Activated CD4-positive, alpha-beta memory T cell treated with anti-CD3 and anti-CD28 coated beads for 36 hours (primary cell): Measurements from ENCODE around the gene PPP1R12C. TPM values are rescaled to one million over a fixed set of nuclear protein-coding genes. Genes with fewer than 3 reads are reported as not detected.

Source experiments
- CTCF ChIA-PET: fragments of 350-600 bp; sonication (Branson Sonifier 250); formaldehyde crosslinking; loops from one replicate; lab custom pipeline; 2021; ENCODE audit warnings: antibody characterized with exemption, inconsistent platforms; lab: Charles Lee
- POLR2A ChIA-PET: fragments of 350-600 bp; sonication (Branson Sonifier 250); formaldehyde crosslinking; loops from one replicate; lab custom pipeline; 2021; ENCODE audit warnings: antibody characterized with exemption; lab: Charles Lee
- DNase-seq: peaks from one replicate; pipeline ENCODE4 v3.0.0-alpha.2; 2020
- H3K27ac Mint-ChIP-seq: one replicate; pipeline ENCODE4 v1.8.0; 2021; ENCODE audit warnings: mixed read lengths
- H3K27me3 Mint-ChIP-seq: one replicate; pipeline ENCODE4 v1.8.0; 2021; ENCODE audit warnings: mixed read lengths
- H3K36me3 Mint-ChIP-seq: one replicate; pipeline ENCODE4 v1.8.0; 2021; ENCODE audit warnings: mixed read lengths
- H3K4me1 Mint-ChIP-seq: one replicate; pipeline ENCODE4 v1.8.0; 2021; ENCODE audit warnings: low read depth, mixed read lengths
- H3K4me3 Mint-ChIP-seq: one replicate; pipeline ENCODE4 v1.8.0; 2021; ENCODE audit warnings: mild to moderate bottlenecking, mixed read lengths
- H3K9me3 Mint-ChIP-seq: one replicate; pipeline ENCODE4 v1.8.0; 2021; ENCODE audit warnings: mixed read lengths
- intact Hi-C: fragments of 100-400 bp; cut with micrococcal nuclease; formaldehyde crosslinking; loops from one replicate; pipeline ENCODE4 v1.15.1; 2023
- total RNA-seq, 2 experiments: library from RNA; stranded (reverse); gene quantifications; one replicate each; pipeline ENCODE4 v1.2.3, GENCODE V29; 2021

Gene PPP1R12C
- 10 to 100 TPM; 62.7 to 73.2 TPM for total RNA-seq

DNA sequence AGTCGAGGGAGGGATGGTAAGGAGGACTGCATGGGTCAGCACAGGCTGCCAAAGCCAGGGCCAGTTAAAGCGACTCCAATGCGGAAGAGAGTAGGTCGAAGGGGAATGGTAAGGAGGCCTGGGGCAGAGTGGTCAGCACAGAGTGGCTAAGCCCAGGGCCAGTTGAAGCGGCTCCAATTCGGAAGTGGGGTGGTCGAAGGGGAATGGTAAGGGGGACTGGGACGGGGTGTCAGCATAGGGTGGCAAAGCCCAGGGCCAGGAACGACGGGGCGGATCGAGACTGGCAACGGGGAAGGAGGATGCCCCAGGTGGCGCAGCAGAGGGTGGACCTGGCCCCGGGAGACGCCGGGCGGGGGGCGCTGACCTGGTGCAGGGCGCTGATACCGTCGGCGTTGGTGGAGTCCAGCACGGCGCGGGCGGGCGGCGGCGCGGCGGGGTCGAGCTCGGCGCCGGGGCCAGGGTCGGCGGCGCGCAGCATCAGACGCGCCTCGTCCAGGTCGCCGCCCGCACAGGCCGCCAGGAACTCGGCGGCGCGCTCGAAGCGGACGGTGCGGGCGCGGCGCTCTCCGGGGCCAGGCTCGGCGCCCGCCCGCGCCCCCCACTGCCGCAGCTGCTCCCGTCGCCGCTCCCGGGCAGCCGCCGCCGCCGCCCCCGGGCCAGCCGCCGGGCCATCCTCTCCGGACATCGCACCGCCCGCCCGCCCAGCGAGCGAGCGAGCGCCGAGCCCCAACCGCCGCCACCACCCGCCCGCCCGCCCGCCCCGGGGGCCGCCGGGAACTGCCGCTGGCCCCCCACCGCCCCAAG lies at the start of gene PPP1R12C:
TSS of gene PPP1R12C (minus strand) at position 779 of the 804 bp plus-strand sequence. CDS start at position 685, 94 bp downstream.
- ChIA-PET CTCF (interaction anchor here (0.6 to 2.0 kb wide), 9 partner anchors 17 to 1544 kb away, joined by 3 to 5 read pairs (median 3); no protein-coding TSS in a partner anchor), POLR2A (interaction anchor here (0.5 to 1.5 kb wide), 4 partner anchors 12 to 290 kb away, joined by 3 to 7 read pairs (median 3); partner anchors contain the start of genes PPP6R1 and UBE2S)
- Mint-ChIP-seq H3K9me3 (no peaks in the 10 kb centered on the region), H3K27ac (peak within 1 kb of the TSS; percentile 89), H3K4me1 (peaks cover 30% of the 10 kb centered on the region), H3K36me3 (peaks cover 10% of the 10 kb centered on the region), H3K4me3 (peak within 1 kb of the TSS; percentile 97), H3K27me3 (no peaks in the 10 kb centered on the region)
- DNase-seq: peak; percentile 35
- intact Hi-C loops: loop anchor here (1.0 to 2.0 kb wide), 5 partner anchors 36 to 538 kb away; partner anchors contain the start of genes PPP6R1 and U2AF2

DNA sequence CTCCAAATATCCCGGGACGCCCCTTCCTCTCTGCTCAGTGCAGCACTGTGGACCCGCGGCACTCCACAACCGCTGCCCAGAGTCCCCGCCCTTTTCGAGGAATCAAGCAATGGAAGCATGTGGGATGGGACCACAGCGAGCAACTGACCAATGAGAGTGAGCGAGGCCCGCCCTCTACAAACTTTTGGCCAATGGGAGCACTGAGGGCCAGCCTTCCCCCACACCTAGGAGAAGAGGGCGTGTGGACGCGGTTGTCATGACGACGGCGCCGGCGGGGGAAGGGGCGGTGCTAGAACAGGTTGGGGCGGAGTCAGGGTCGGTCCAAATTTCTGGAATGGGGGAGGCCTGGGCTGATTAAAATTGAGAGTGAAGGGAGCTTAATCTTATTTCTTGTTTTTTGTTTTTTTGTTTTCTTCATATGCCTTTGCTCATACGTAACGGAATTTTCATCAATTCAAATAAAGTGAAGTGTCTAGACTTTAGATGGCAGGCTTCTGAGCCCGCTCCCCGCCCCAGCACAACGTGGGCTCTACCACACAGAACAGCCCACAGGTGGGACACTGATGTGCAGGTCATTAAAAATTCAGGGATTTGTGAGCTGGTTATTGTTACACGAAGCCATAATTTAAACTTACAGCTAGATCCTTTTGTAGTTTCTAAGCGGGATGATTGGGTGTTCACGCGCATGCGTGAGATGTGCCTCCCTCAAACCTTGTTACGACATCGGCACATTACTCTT lies 49.3 kb upstream of the PPP1R12C start, which contains the start of gene DNAAF3:
TSS of gene DNAAF3 (minus strand) at position 84 of the 739 bp plus-strand sequence. CDS start 200 bp downstream, outside the sequence.
- H3K27ac Mint-ChIP-seq: no peak within 1 kb of the TSS
- POLR2A ChIA-PET: no interaction called here
- no peaks in the 10 kb centered on the region for H3K9me3 Mint-ChIP-seq
- DNase-seq: peak; percentile 85
- H3K4me3 Mint-ChIP-seq: peak within 1 kb of the TSS; percentile 61
- H3K4me1 Mint-ChIP-seq: peaks cover 12% of the 10 kb centered on the region
- CTCF ChIA-PET: interaction anchor here (1.0 to 1.6 kb wide), 2 partner anchors 24 to 337 kb away, joined by 3 to 8 read pairs; no protein-coding TSS in a partner anchor
- intact Hi-C loops: no loop called here
- H3K36me3 Mint-ChIP-seq: peaks cover 3% of the 10 kb centered on the region
- H3K27me3 Mint-ChIP-seq: peaks cover 52% of the 10 kb centered on the region

- intact Hi-C loops: no loop called here
- H3K27ac Mint-ChIP-seq: no peak overlapping the region
- peak; percentile 53 for DNase-seq
- H3K4me1 Mint-ChIP-seq: peaks cover 12% of the 10 kb centered on the region
- peaks cover 3% of the 10 kb centered on the region for H3K36me3 Mint-ChIP-seq
- ChIA-PET POLR2A (no interaction called here), CTCF (interaction anchor here (0.5 to 2.4 kb wide), 5 partner anchors 9 to 138 kb away, joined by 3 to 9 read pairs (median 3); partner anchors contain the start of genes PPP1R12C and RDH13)
- H3K4me3 Mint-ChIP-seq: peak overlapping the region; percentile 61
- H3K27me3 Mint-ChIP-seq: peaks cover 48% of the 10 kb centered on the region
- no peaks in the 10 kb centered on the region for H3K9me3 Mint-ChIP-seq
These were observed 48.6 kb upstream of the PPP1R12C start for GRCh38 chr19:55165952-55166529.

GRCh38 chr19:55161571-55162322 lies 44.3 kb upstream of the PPP1R12C start:
- intact Hi-C loops: no loop called here
- no peak overlapping the region for H3K4me3 Mint-ChIP-seq
- DNase-seq: no peak
- H3K9me3 Mint-ChIP-seq: no peaks in the 10 kb centered on the region
- peaks cover 10% of the 10 kb centered on the region for H3K4me1 Mint-ChIP-seq
- H3K27me3 Mint-ChIP-seq: peaks cover 44% of the 10 kb centered on the region
- no peak overlapping the region for H3K27ac Mint-ChIP-seq
- ChIA-PET POLR2A (no interaction called here), CTCF (interaction anchor here (1.0 to 3.5 kb wide), 2 partner anchors 21 to 248 kb away, joined by 3 to 35 read pairs; no protein-coding TSS in a partner anchor)
- peaks cover 3% of the 10 kb centered on the region for H3K36me3 Mint-ChIP-seq

DNA sequence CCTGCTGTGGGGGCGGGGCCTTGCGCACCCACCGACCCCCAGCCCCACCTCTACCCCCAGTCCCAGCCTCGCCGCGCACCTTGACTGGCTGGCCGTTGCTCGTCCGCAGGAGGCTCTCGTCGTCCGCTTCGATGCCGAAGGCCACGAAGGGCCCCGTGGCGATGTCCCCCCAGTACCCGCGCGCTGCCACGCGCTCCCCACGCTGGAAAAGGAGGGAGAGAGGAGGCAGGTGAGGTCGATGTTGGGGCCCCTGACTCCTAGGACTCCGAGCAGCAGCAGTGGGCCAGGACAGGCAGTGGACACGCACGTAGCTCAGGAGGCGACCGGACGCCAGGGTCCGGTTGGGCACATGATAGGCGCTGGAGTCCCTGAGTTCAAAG lies 43.5 kb upstream of the PPP1R12C start:
- Mint-ChIP-seq H3K27ac (no peak overlapping the region), H3K36me3 (no peaks in the 10 kb centered on the region), H3K9me3 (no peaks in the 10 kb centered on the region), H3K27me3 (peaks cover 43% of the 10 kb centered on the region), H3K4me3 (no peak overlapping the region), H3K4me1 (peaks cover 5% of the 10 kb centered on the region)
- intact Hi-C loops: loop anchor here (1.0 kb wide), 1 partner anchor 44 kb away; the partner anchor contains the start of gene PPP1R12C
- no peak for DNase-seq
- CTCF ChIA-PET: interaction anchor here (0.7 to 3.5 kb wide), 13 partner anchors 8 to 472 kb away, joined by 3 to 35 read pairs (median 4); partner anchors contain the start of genes SYT5 and TNNT1
- POLR2A ChIA-PET: no interaction called here

- Mint-ChIP-seq H3K4me3 (no peak overlapping the region), H3K27me3 (peaks cover 36% of the 10 kb centered on the region), H3K9me3 (no peaks in the 10 kb centered on the region), H3K36me3 (no peaks in the 10 kb centered on the region), H3K4me1 (peaks cover 4% of the 10 kb centered on the region), H3K27ac (no peak overlapping the region)
- intact Hi-C loops: loop anchor here (1.0 kb wide), 1 partner anchor 43 kb away; the partner anchor contains the start of gene PPP1R12C
- POLR2A ChIA-PET: no interaction called here
- DNase-seq: peak; percentile 93
- CTCF ChIA-PET: interaction anchor here (0.7 to 3.5 kb wide), 20 partner anchors 8 to 472 kb away, joined by 3 to 35 read pairs (median 4); partner anchors contain the start of genes SYT5, TMEM238 and TNNT1
These were observed 42.9 kb upstream of the PPP1R12C start for GRCh38 chr19:55160128-55160985.

- H3K27me3 Mint-ChIP-seq: peaks cover 33% of the 10 kb centered on the region
- no peaks in the 10 kb centered on the region for H3K9me3 Mint-ChIP-seq
- H3K4me1 Mint-ChIP-seq: peaks cover 10% of the 10 kb centered on the region
- no peaks in the 10 kb centered on the region for H3K36me3 Mint-ChIP-seq
- POLR2A ChIA-PET: no interaction called here
- H3K4me3 Mint-ChIP-seq: no peak overlapping the region
- intact Hi-C loops: no loop called here
- CTCF ChIA-PET: interaction anchor here (0.9 to 3.5 kb wide), 11 partner anchors 9 to 252 kb away, joined by 3 to 35 read pairs (median 5); partner anchors contain the start of gene TMEM238
- no peak for DNase-seq
- H3K27ac Mint-ChIP-seq: no peak overlapping the region
These were observed 41.7 kb upstream of the PPP1R12C start for GRCh38 chr19:55158848-55159749.

DNA sequence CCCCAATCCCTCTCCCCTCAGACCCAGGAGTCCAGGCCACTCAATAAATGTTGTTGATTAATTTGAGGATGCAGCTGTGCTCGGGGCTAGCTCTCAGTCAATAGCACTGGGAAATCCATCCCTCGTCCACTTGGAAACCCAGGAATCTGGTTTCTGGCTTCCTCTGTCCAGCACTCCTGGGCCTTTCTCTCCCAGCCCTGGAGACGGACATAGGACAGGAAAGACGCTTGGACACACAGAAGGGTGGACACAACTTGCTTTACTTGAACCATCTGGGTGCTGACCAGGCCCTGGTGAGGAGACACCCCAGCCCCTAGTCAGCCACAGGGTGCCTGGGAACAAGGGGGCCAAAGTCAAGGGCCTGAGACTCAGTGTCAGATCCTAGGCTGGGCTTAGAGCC lies 41.0 kb upstream of the PPP1R12C start:
- no peaks in the 10 kb centered on the region for H3K9me3 Mint-ChIP-seq
- H3K27me3 Mint-ChIP-seq: peaks cover 30% of the 10 kb centered on the region
- no peak overlapping the region for H3K4me3 Mint-ChIP-seq
- DNase-seq: no peak
- no peaks in the 10 kb centered on the region for H3K36me3 Mint-ChIP-seq
- H3K4me1 Mint-ChIP-seq: peaks cover 15% of the 10 kb centered on the region
- CTCF ChIA-PET: interaction anchor here (0.6 to 3.5 kb wide), 5 partner anchors 10 to 112 kb away, joined by 3 to 35 read pairs (median 5); no protein-coding TSS in a partner anchor
- intact Hi-C loops: no loop called here
- H3K27ac Mint-ChIP-seq: no peak overlapping the region
- POLR2A ChIA-PET: no interaction called here

- POLR2A ChIA-PET: interaction anchor here (0.7 kb wide), 1 partner anchor 289 kb away, joined by 3 read pairs; no protein-coding TSS in a partner anchor
- peaks cover 1% of the 10 kb centered on the region for H3K9me3 Mint-ChIP-seq
- H3K36me3 Mint-ChIP-seq: no peaks in the 10 kb centered on the region
These were observed 39.8 kb upstream of the PPP1R12C start, which contains the start of gene TNNI3 for GRCh38 chr19:55157064-55157908. Gene TNNI3 (minus strand): TSS chr19:55157732. CDS start chr19:55157589, 143 bp downstream.

More at GRCh38 chr19:55157064-55157908, 39.8 kb upstream of the PPP1R12C start, which contains the start of gene TNNI3:
- H3K4me1 Mint-ChIP-seq: peaks cover 15% of the 10 kb centered on the region
- CTCF ChIA-PET: interaction anchor here (0.6 kb wide), 1 partner anchor 83 kb away, joined by 3 read pairs; no protein-coding TSS in a partner anchor
- intact Hi-C loops: no loop called here
- H3K27ac Mint-ChIP-seq: no peak within 1 kb of the TSS
- H3K27me3 Mint-ChIP-seq: peaks cover 30% of the 10 kb centered on the region
- no peak within 1 kb of the TSS for H3K4me3 Mint-ChIP-seq
- no peak for DNase-seq
